Natural killer cell treated with Interleukin-12 subunit alpha and Interleukin-12 subunit beta and Interleukin-15 and Interleukin-18, amount 100 ng/mL, for 72 hours (primary cell): ENCODE measurements around the gene RNF133. TPM values are rescaled to one million over a fixed set of nuclear protein-coding genes. Genes with fewer than 3 reads are reported as not detected.

Experiments used
- ATAC-seq, 2 donors: fragments of 150-1000 bp; cut with Tn5 transposase in 1 of 2; sonication (Bioruptor Pico), chemical (Tn5 transposase) in 1 of 2; 2 replicates each; pipeline ENCODE4 v1.10.0; 2021
- DNase-seq: peaks from one replicate; pipeline ENCODE4 v3.0.0; 2022; ENCODE audit warnings: low spot score
- H3K27ac Mint-ChIP-seq, 2 donors: 1 replicate in 1 of 2; 2 replicates in 1 of 2; pipeline ENCODE4 v1.8.0; 2022; ENCODE audit warnings: mixed read lengths in 2 of 2, mild to moderate bottlenecking in 1 of 2, moderate library complexity in 1 of 2
- H3K27me3 Mint-ChIP-seq, 2 donors: 1 replicate in 1 of 2; 2 replicates in 1 of 2; pipeline ENCODE4 v1.8.0; 2022; ENCODE audit warnings: mixed read lengths in 2 of 2
- H3K36me3 Mint-ChIP-seq: one replicate; pipeline ENCODE4 v1.8.0; 2022; ENCODE audit warnings: mixed read lengths
- H3K4me1 Mint-ChIP-seq, 2 donors: 1 replicate in 1 of 2; 2 replicates in 1 of 2; pipeline ENCODE4 v1.8.0; 2022; ENCODE audit warnings: low read depth in 2 of 2, mixed read lengths in 2 of 2, mild to moderate bottlenecking in 1 of 2
- H3K4me3 Mint-ChIP-seq: one replicate; pipeline ENCODE4 v1.8.0; 2022; ENCODE audit warnings: mixed read lengths
- H3K9me3 Mint-ChIP-seq: 2 replicates; pipeline ENCODE4 v1.8.0; 2022; ENCODE audit warnings: mixed read lengths
- total RNA-seq, 2 donors: library from RNA; stranded (reverse); gene quantifications; one replicate each; pipeline ENCODE4 v1.2.3, GENCODE V29; 2022

RNF133 gene, protein sequence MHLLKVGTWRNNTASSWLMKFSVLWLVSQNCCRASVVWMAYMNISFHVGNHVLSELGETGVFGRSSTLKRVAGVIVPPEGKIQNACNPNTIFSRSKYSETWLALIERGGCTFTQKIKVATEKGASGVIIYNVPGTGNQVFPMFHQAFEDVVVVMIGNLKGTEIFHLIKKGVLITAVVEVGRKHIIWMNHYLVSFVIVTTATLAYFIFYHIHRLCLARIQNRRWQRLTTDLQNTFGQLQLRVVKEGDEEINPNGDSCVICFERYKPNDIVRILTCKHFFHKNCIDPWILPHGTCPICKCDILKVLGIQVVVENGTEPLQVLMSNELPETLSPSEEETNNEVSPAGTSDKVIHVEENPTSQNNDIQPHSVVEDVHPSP
- not detected for total RNA-seq

DNA sequence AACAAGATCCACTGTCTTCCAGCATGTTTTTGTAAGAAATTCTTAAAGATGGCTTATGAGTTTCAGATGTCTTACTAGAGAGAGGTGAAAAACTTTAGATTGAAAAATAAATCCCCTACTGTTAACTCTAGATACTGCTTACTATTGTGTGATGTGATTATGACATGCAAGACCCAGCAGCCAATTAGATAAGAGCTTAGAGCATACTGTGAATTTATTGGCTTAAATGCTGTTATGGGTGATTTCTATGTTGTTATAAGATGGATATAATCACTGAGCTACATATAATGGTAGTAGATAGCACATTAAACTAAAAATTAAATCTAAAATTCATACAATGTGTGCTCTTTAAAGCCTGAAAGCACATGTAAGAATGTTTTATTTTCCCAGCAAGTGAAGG, at the start of gene RNF133:
Gene RNF133 (minus strand): TSS at position 101 of the 400 bp plus-strand sequence. CDS start 199 bp downstream, outside the sequence.
- Mint-ChIP-seq H3K27me3 (no peaks in the 10 kb centered on the region), H3K9me3 (peaks cover 17% of the 10 kb centered on the region), H3K4me1 (no peaks in the 10 kb centered on the region), H3K36me3 (no peaks in the 10 kb centered on the region), H3K27ac (no peak within 1 kb of the TSS), H3K4me3 (no peak within 1 kb of the TSS)
- ATAC-seq, result no peak
- no peak for DNase-seq

- no peak for DNase-seq
- Mint-ChIP-seq H3K4me3 (no peak overlapping the region), H3K36me3 (no peaks in the 10 kb centered on the region), H3K4me1 (no peaks in the 10 kb centered on the region), H3K9me3 (peaks cover 17% of the 10 kb centered on the region), H3K27me3 (no peaks in the 10 kb centered on the region), H3K27ac (no peak overlapping the region)
- no peak for ATAC-seq
Observed at GRCh38 chr7:122748195-122748594, 49.3 kb upstream of the RNF133 start.

GRCh38 chr7:122746948-122747347, 48.0 kb upstream of the RNF133 start:
- no peak overlapping the region for H3K27ac Mint-ChIP-seq
- peaks cover 14% of the 10 kb centered on the region for H3K9me3 Mint-ChIP-seq
- no peaks in the 10 kb centered on the region for H3K36me3 Mint-ChIP-seq
- H3K4me1 Mint-ChIP-seq, result no peaks in the 10 kb centered on the region
- DNase-seq (no peak), ATAC-seq (no peak)
- H3K4me3 Mint-ChIP-seq, result no peak overlapping the region
- no peaks in the 10 kb centered on the region for H3K27me3 Mint-ChIP-seq

GRCh38 chr7:122743211-122743610, 44.3 kb upstream of the RNF133 start:
- Mint-ChIP-seq H3K27me3 (no peaks in the 10 kb centered on the region), H3K4me1 (no peaks in the 10 kb centered on the region), H3K27ac (no peak overlapping the region), H3K4me3 (no peak overlapping the region), H3K36me3 (no peaks in the 10 kb centered on the region), H3K9me3 (peaks cover 17% of the 10 kb centered on the region)
- no peak for ATAC-seq
- no peak for DNase-seq

- Mint-ChIP-seq H3K36me3 (no peaks in the 10 kb centered on the region), H3K4me3 (no peak overlapping the region), H3K27ac (no peak overlapping the region), H3K27me3 (no peaks in the 10 kb centered on the region), H3K4me1 (no peaks in the 10 kb centered on the region), H3K9me3 (peaks cover 8% of the 10 kb centered on the region)
- no peak for ATAC-seq
- DNase-seq, result no peak
Observed at GRCh38 chr7:122738947-122739346, 40.0 kb upstream of the RNF133 start.

- H3K4me3 Mint-ChIP-seq, result no peak overlapping the region
- no peaks in the 10 kb centered on the region for H3K27me3 Mint-ChIP-seq
- H3K9me3 Mint-ChIP-seq, result peaks cover 8% of the 10 kb centered on the region
- no peaks in the 10 kb centered on the region for H3K36me3 Mint-ChIP-seq
- no peaks in the 10 kb centered on the region for H3K4me1 Mint-ChIP-seq
- ATAC-seq, result no peak
- DNase-seq, result no peak
- no peak overlapping the region for H3K27ac Mint-ChIP-seq
Observed at GRCh38 chr7:122736183-122736582, 37.3 kb upstream of the RNF133 start.

- Mint-ChIP-seq H3K27me3 (no peaks in the 10 kb centered on the region), H3K4me1 (no peaks in the 10 kb centered on the region), H3K9me3 (peaks cover 9% of the 10 kb centered on the region), H3K4me3 (no peak overlapping the region), H3K27ac (no peak overlapping the region), H3K36me3 (no peaks in the 10 kb centered on the region)
- ATAC-seq, result no peak
- DNase-seq, result no peak
Observed at GRCh38 chr7:122727759-122728158, 28.8 kb upstream of the RNF133 start.

GRCh38 chr7:122727354-122727753, 28.4 kb upstream of the RNF133 start:
- Mint-ChIP-seq H3K36me3 (no peaks in the 10 kb centered on the region), H3K4me1 (no peaks in the 10 kb centered on the region), H3K4me3 (no peak overlapping the region), H3K9me3 (peaks cover 9% of the 10 kb centered on the region), H3K27ac (no peak overlapping the region), H3K27me3 (no peaks in the 10 kb centered on the region)
- no peak for DNase-seq
- ATAC-seq, result no peak

- H3K9me3 Mint-ChIP-seq, result peaks cover 9% of the 10 kb centered on the region
- H3K4me3 Mint-ChIP-seq, result no peak overlapping the region
- H3K36me3 Mint-ChIP-seq, result no peaks in the 10 kb centered on the region
- DNase-seq, result no peak
- no peaks in the 10 kb centered on the region for H3K4me1 Mint-ChIP-seq
- no peak for ATAC-seq
- no peak overlapping the region for H3K27ac Mint-ChIP-seq
- H3K27me3 Mint-ChIP-seq, result no peaks in the 10 kb centered on the region
Observed at GRCh38 chr7:122726881-122727280, 28.0 kb upstream of the RNF133 start.

GRCh38 chr7:122724366-122724765, 25.4 kb upstream of the RNF133 start:
- DNase-seq (no peak), ATAC-seq (no peak)
- no peaks in the 10 kb centered on the region for H3K27me3 Mint-ChIP-seq
- no peaks in the 10 kb centered on the region for H3K4me1 Mint-ChIP-seq
- peaks cover 4% of the 10 kb centered on the region for H3K36me3 Mint-ChIP-seq
- no peak overlapping the region for H3K27ac Mint-ChIP-seq
- peaks cover 10% of the 10 kb centered on the region for H3K9me3 Mint-ChIP-seq
- H3K4me3 Mint-ChIP-seq, result no peak overlapping the region

GRCh38 chr7:122719010-122719578, 20.2 kb upstream of the RNF133 start:
- Mint-ChIP-seq H3K27me3 (no peaks in the 10 kb centered on the region), H3K4me3 (no peak overlapping the region), H3K36me3 (peaks cover 4% of the 10 kb centered on the region), H3K9me3 (peaks cover 11% of the 10 kb centered on the region), H3K4me1 (no peaks in the 10 kb centered on the region), H3K27ac (no peak overlapping the region)
- DNase-seq (no peak), ATAC-seq (no peak)

- H3K4me1 Mint-ChIP-seq, result no peaks in the 10 kb centered on the region
- H3K36me3 Mint-ChIP-seq, result peaks cover 4% of the 10 kb centered on the region
- H3K9me3 Mint-ChIP-seq, result peaks cover 11% of the 10 kb centered on the region
- ATAC-seq (no peak), DNase-seq (no peak)
- no peak overlapping the region for H3K4me3 Mint-ChIP-seq
- H3K27ac Mint-ChIP-seq, result no peak overlapping the region
- H3K27me3 Mint-ChIP-seq, result no peaks in the 10 kb centered on the region
Observed at GRCh38 chr7:122717356-122718089, 18.6 kb upstream of the RNF133 start.

DNA sequence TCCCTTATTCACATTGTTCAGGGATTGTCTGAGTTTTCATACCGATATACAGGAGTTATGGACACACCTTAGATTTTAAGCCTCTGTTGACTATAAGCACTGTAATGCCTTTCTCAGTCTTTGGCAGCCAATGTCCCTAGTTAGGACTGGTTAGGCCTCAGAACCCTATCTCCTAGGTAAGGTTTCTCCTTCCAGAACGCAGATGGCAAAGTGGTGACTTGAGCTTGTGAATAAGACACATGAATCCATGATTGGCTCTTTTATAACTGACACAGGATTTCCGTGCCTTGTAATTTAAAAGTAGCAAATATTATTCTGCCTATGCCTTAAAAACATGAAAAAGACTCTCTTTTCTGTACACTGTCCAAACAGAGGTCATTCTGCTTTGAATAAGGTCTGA, 16.3 kb upstream of the RNF133 start:
- Mint-ChIP-seq H3K9me3 (peaks cover 11% of the 10 kb centered on the region), H3K27me3 (no peaks in the 10 kb centered on the region), H3K36me3 (no peaks in the 10 kb centered on the region), H3K4me3 (no peak overlapping the region), H3K4me1 (no peaks in the 10 kb centered on the region), H3K27ac (no peak overlapping the region)
- ATAC-seq (no peak), DNase-seq (no peak)

DNA sequence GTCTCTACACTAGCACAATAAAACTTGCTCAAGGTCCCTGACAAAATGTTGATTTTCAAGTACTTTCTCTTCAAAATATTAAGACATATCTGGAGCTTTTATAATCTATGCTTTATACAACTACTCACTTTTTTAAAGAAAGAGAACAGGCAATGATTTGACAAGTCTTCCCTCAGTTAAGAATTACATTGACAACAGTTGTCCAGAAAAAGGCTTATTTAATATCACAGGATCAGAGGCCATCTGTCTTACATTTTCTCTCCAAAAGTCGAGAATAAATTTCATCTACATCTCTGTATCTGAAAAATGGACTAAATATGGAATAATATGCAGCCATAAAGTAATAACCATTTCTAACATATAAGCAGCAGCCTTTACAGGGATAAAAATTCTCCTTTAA, 12.0 kb upstream of the RNF133 start:
- Mint-ChIP-seq H3K27ac (no peak overlapping the region), H3K4me1 (no peaks in the 10 kb centered on the region), H3K4me3 (no peak overlapping the region), H3K9me3 (peaks cover 11% of the 10 kb centered on the region), H3K27me3 (no peaks in the 10 kb centered on the region), H3K36me3 (no peaks in the 10 kb centered on the region)
- DNase-seq, result no peak
- ATAC-seq, result no peak
